Measurements from ENCODE around the gene B3GNT8.
"Not testable (repeated sequence)": the region's sequence is repeated elsewhere in the genome, so short reads cannot be mapped to it uniquely, and the experiment has no call there.

B3GNT8 gene

GRCh38 chr19:41436674-41436951, 9.4 kb upstream of the B3GNT8 start:
- no peak for DNase-seq (ENCODE audit: low spot score)

GRCh38 chr19:41435936-41436673, 8.9 kb upstream of the B3GNT8 start:
- DNase-seq (ENCODE audit: low spot score) = no peak

- not testable (repeated sequence) for DNase-seq (ENCODE audit: low spot score)
Observed at GRCh38 chr19:41435376-41435775, 8.2 kb upstream of the B3GNT8 start.

DNA sequence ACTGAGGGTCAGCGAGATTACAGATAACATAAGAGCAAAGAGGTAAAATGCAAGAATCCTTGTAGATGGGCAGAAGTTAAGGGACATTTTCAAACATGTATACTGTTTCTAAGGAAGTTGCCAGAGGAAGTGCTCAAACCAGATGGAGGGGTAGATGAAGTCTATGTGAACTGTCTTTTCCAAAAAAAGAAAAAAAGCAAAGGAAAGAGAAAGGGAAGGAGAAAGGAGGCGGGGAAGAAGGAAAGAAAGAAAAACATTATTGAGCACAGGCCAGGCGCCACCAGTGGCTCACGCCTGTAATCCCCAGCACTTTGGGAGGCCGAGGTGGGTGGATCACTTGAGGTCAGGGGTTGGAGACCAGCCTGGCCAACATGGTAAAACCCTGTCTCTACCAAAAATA, 7.3 kb upstream of the B3GNT8 start:
- no peak for DNase-seq (ENCODE audit: low spot score)

DNA sequence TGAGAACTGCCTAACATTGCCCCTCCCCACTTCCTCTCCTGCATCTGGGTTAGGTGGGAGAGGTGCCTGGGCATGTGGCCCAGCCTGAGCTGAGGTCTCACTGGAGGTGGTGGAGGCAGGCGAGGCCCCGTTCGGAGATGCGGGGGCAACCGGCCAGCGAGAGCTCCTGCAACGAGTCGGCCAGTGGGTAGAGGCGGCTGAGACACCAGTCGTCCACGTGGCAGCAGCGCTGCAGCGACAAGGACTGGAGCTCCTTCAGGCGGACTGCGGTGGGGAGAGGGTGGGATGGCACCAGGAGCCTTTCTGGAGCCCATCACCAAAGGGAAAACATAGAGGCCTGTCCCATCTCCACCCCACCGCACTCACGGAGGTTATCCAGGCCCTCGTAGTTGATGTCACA, 6.0 kb upstream of the B3GNT8 start:
- no peak for DNase-seq (ENCODE audit: low spot score)

GRCh38 chr19:41431426-41432386, 4.5 kb upstream of the B3GNT8 start:
- DNase-seq (ENCODE audit: low spot score) = peak; percentile 34

DNA sequence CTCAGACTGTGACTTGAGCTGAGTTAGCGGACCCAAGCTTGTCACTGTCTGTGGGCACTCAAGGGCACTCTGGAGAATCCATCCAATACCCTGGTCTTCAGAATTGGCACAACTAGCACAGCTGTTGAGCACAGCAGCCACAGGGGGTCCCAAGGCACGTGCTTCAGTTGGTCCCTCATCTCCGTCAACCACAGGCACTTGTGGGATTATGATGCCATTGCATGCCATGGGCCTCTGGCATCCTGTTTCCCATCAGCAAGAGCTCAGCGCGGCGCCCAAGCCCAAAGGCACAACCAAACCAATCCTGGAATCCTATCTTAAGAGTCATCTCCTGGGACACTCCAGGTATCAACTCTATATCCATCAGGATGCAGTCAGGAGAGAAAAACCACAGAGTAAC, 3.7 kb upstream of the B3GNT8 start:
- no peak for DNase-seq (ENCODE audit: low spot score)

- no peak for DNase-seq (ENCODE audit: low spot score)
Observed at GRCh38 chr19:41428481-41428859, 1.3 kb upstream of the B3GNT8 start.

- no peak for DNase-seq (ENCODE audit: low spot score)
Observed at GRCh38 chr19:41427647-41428480, 690 bp upstream of the B3GNT8 start.

GRCh38 chr19:41426116-41426841, 895 bp downstream of the B3GNT8 start:
- DNase-seq (ENCODE audit: low spot score) = no peak

GRCh38 chr19:41425174-41426115, 1.7 kb downstream of the B3GNT8 start:
- no peak for DNase-seq (ENCODE audit: low spot score)

GRCh38 chr19:41424335-41425173, 2.6 kb downstream of the B3GNT8 start:
- DNase-seq (ENCODE audit: low spot score) = no peak

- no peak for DNase-seq (ENCODE audit: low spot score)
Observed at GRCh38 chr19:41422955-41423354, 4.2 kb downstream of the B3GNT8 start.

- DNase-seq (ENCODE audit: low spot score) = no peak
Observed at GRCh38 chr19:41422456-41422855, 4.7 kb downstream of the B3GNT8 start.

- DNase-seq (ENCODE audit: low spot score) = no peak
Observed at GRCh38 chr19:41421973-41422372, 5.2 kb downstream of the B3GNT8 start.

GRCh38 chr19:41421314-41421713, 5.9 kb downstream of the B3GNT8 start:
- no peak for DNase-seq (ENCODE audit: low spot score)

DNA sequence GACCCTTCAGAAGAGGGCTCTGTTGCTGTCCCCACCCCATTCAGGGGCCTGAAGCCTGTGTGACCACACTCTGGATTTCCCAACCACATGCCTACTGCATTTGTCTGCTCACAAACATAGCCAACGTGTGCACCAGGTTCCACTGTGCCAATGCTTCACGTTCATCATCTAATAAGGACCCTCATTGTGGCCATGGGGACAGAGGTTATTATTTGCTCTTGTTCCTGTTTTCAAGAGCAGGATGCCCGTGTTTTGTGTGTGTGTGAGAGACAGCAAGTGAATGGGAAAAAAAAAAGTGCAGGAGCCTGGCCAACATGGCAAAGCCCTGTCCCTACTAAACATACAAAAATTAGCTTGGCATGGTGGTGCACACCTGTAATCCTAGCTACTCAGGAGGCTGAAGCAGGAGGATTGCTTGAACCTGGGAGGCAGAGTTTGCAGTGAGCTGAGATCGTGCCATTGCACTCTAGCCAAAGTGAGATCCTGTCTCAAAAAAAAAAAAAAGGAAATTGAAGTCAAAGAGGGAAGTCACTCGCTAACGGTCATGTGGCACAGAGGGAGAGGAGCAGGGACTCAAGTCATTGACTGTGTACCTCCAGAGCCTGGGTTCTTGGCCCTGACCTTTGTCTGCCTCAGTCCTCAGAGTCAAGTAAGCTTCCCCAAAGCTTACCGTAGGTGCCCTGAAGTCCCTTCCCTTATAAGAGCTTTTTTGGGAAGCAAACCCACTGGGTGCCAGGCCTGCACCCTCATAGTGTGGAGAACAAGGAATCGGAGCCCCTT, 6.9 kb downstream of the B3GNT8 start:
- no peak for DNase-seq (ENCODE audit: low spot score)

DNA sequence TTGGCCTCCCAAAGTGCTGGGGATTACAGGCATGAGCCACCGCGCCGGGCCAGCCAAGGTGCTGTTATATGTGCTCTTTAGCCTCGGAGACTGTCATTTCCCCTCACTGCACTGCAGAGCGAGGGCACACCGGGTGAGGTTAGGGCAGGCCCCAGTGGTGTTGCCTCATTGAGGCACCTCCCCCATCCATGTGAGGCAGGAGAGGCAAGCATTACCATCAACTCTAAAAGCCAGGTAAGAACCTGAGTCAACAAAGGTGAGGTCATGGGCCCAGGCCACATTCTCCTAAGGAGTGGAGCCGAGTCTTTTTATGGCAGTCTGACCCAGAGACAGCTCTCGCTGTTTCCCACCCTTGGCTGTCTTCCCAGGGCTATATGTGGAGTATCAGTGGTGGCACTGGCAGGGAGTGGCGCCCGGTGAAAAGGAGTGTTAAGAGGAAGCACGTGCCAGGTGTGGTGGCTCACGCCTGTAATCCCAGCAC, 10.9 kb downstream of the B3GNT8 start:
- no peak for DNase-seq (ENCODE audit: low spot score)

DNA sequence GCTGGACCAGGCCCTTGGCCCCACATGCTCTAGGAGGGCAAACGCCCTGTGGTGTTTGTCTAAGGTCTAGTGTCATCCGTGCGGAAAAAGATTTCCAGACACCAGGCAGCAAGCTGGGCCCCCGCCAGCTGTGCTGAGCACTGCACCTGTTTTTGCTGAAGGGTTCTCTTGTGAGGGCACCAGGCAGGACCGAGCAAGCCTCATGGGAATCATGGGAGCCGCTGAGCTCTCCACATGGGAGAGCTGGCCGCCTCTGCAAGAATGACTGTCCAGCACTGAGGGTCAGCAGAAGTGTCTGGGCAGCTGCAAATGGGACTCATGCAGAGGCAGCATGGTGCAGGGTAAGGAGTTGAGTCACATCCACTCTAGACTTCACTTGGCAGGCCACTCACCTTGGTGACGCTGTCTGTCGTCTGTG, 12.0 kb downstream of the B3GNT8 start:
- DNase-seq (ENCODE audit: low spot score) = no peak
